Measurements from ENCODE around the gene MBNL1.

- TF ChIP-seq CTCF (conservative IDR thresholded peaks at IDR 0.05 in 1 of 2, IDR thresholded peaks at IDR 0.05 in 1 of 2; ENCODE audit: extremely low read depth in 1 of 2, insufficient read depth in 1 of 2, low read depth in 1 of 2, low read length in 2 of 2) (no peak), EZH2 (IDR thresholded peaks at IDR 0.05; ENCODE audit: borderline replicate concordance, low read length) (no peak)
These were observed 15.2 kb upstream of the MBNL1 start for GRCh38 chr3:152253514-152253913.

Data from mammary epithelial cell (primary cell).